Measurements from ENCODE around the gene OTOS. TPM values are rescaled to one million over a fixed set of nuclear protein-coding genes. Genes with fewer than 3 reads are reported as not detected.

The OTOS gene
- total RNA-seq, 1 donor from 2014 or later = not detected

- Mint-ChIP-seq H3K27me3 (ENCODE audit: low read depth) (peaks cover 3% of the 10 kb centered on the region), H3K9me3 (no peaks in the 10 kb centered on the region), H3K36me3 (ENCODE audit: low read depth) (no peaks in the 10 kb centered on the region), H3K27ac (ENCODE audit: unreplicated experiment) (no peak overlapping the region), H3K4me3 (no peak overlapping the region), H3K4me1 (no peaks in the 10 kb centered on the region)
- DNase-seq (ENCODE audit: low read depth, low spot score) = no peak
- TF ChIP-seq CTCF (conservative IDR thresholded peaks at IDR 0.05) = no peak
Observed at GRCh38 chr2:240179186-240179815, 38.8 kb upstream of the OTOS start.

GRCh38 chr2:240178564-240178963, 38.1 kb upstream of the OTOS start:
- no peaks in the 10 kb centered on the region for H3K4me1 Mint-ChIP-seq
- no peaks in the 10 kb centered on the region for H3K36me3 Mint-ChIP-seq (ENCODE audit: low read depth)
- no peak for TF ChIP-seq CTCF (conservative IDR thresholded peaks at IDR 0.05)
- no peaks in the 10 kb centered on the region for H3K9me3 Mint-ChIP-seq
- no peak for DNase-seq (ENCODE audit: low read depth, low spot score)
- H3K27me3 Mint-ChIP-seq (ENCODE audit: low read depth) = peaks cover 3% of the 10 kb centered on the region
- H3K4me3 Mint-ChIP-seq = no peak overlapping the region
- no peak overlapping the region for H3K27ac Mint-ChIP-seq (ENCODE audit: unreplicated experiment)

GRCh38 chr2:240174496-240174895, 34.0 kb upstream of the OTOS start:
- Mint-ChIP-seq H3K9me3 (no peaks in the 10 kb centered on the region), H3K4me3 (no peak overlapping the region), H3K27ac (ENCODE audit: unreplicated experiment) (no peak overlapping the region), H3K4me1 (peaks cover 5% of the 10 kb centered on the region), H3K36me3 (ENCODE audit: low read depth) (no peaks in the 10 kb centered on the region), H3K27me3 (ENCODE audit: low read depth) (peaks cover 3% of the 10 kb centered on the region)
- DNase-seq (ENCODE audit: low read depth, low spot score) = no peak
- no peak for TF ChIP-seq CTCF (conservative IDR thresholded peaks at IDR 0.05)

GRCh38 chr2:240172071-240172895, 31.8 kb upstream of the OTOS start:
- no peak for TF ChIP-seq CTCF (conservative IDR thresholded peaks at IDR 0.05)
- H3K9me3 Mint-ChIP-seq = no peaks in the 10 kb centered on the region
- no peak for DNase-seq (ENCODE audit: low read depth, low spot score)
- no peaks in the 10 kb centered on the region for H3K36me3 Mint-ChIP-seq (ENCODE audit: low read depth)
- H3K27me3 Mint-ChIP-seq (ENCODE audit: low read depth) = peaks cover 3% of the 10 kb centered on the region
- no peak overlapping the region for H3K27ac Mint-ChIP-seq (ENCODE audit: unreplicated experiment)
- peaks cover 5% of the 10 kb centered on the region for H3K4me1 Mint-ChIP-seq
- H3K4me3 Mint-ChIP-seq = no peak overlapping the region

GRCh38 chr2:240170883-240171282, 30.4 kb upstream of the OTOS start:
- H3K27ac Mint-ChIP-seq (ENCODE audit: unreplicated experiment) = no peak overlapping the region
- no peaks in the 10 kb centered on the region for H3K27me3 Mint-ChIP-seq (ENCODE audit: low read depth)
- no peak for DNase-seq (ENCODE audit: low read depth, low spot score)
- H3K9me3 Mint-ChIP-seq = no peaks in the 10 kb centered on the region
- peaks cover 5% of the 10 kb centered on the region for H3K4me1 Mint-ChIP-seq
- no peak overlapping the region for H3K4me3 Mint-ChIP-seq
- no peak for TF ChIP-seq CTCF (conservative IDR thresholded peaks at IDR 0.05)
- no peaks in the 10 kb centered on the region for H3K36me3 Mint-ChIP-seq (ENCODE audit: low read depth)

Measured in neural crest cell (in vitro differentiated cells).